Activated CD4-positive, alpha-beta T cell treated with anti-CD3 and anti-CD28 coated beads for 48 hours (primary cell): Measurements from ENCODE around the gene MPZL2.
A peak's percentile ranks its signal among the peaks of the same experiment; 100 is the strongest.

Experiments
- DNase-seq: peaks from one replicate; pipeline ENCODE4 v3.0.0-alpha.2; 2020

Gene MPZL2

GRCh38 chr11:118283037-118283636, 19.0 kb upstream of the MPZL2 start:
- no peak for DNase-seq

GRCh38 chr11:118282606-118283005, 18.5 kb upstream of the MPZL2 start:
- no peak for DNase-seq

GRCh38 chr11:118281284-118281683, 17.2 kb upstream of the MPZL2 start:
- DNase-seq = peak; percentile 40

- peak; percentile 18 for DNase-seq
Observed at GRCh38 chr11:118277312-118277711, 13.2 kb upstream of the MPZL2 start.

DNA sequence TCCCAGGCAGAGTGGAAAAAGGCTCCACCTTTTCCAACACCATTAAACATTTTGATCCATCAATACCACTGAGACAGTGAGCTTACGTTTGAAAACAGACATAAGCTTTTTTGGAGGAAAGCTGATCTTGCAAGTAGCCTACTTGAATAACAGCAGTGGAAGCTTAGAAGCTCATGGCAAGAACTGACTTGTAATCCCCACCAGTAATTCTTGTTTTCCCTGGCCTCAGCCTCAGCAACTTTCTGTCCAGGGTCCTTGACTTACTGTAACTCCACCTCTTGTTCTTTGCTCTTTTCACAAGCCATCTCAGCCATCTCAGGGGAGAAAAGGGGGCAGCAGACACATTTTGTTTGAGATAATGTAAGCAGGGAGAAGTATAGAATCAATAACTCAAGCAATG, 12.3 kb upstream of the MPZL2 start:
- no peak for DNase-seq

DNA sequence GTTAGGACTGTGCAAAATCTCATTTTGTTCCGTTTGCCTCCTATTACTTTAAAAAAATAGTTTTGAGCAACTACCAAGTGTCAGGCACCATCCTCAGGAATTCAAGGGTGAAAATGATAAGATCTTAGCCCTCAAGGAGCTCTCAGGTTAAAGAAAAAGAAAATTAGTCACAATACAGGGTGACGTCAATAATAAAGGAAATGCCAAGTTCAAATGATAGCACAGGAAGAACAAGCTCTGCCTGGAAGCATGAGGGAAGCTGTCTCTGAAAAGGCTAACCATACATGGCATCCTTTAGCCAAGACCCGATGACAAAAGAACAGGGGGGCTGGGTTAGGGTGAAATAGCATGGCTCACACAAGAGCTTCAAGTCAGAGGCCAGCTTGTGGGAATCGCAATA, 11.1 kb upstream of the MPZL2 start:
- no peak for DNase-seq

GRCh38 chr11:118274186-118274585, 10.1 kb upstream of the MPZL2 start:
- no peak for DNase-seq

- no peak for DNase-seq
Observed at GRCh38 chr11:118272001-118272400, 7.9 kb upstream of the MPZL2 start.

DNA sequence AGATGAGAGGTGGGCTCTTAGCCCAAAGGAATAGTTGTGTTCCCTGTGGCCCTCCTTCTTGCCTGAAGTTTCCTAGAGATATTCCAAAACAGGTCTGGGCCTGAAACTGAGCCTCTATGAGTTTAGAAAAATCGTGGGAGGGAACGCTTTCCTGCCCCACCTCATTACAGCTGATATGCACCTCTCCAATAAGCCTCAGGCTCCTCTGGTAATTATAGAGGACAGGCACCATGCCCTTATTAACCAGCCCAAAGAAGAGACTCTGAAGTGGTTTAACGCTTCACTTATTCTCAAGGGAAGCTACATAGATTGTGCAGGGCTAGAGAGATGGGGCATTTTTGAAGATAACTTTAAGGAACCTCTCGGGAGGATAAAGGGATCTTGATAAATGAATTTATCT, 3.4 kb upstream of the MPZL2 start:
- DNase-seq = no peak

DNA sequence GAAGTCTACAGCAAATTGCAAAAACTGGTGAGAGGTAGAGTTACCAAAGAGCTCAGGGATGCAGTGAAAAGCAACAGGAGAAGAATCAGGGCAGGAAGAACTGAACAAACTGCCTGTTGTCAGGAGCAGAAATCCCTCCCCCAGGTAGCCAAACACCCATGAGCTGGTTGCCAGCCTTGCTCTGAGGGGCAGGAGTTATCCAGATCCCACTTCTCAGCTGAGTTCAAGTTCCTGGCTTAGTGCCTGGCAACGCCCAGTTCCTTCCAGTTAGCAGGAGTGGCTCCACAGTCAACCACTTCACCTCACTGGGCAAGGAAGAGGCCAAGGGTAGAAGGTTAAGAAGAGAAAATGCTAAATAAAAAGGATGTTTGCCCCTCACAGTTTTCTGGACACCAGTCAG, 1.9 kb upstream of the MPZL2 start:
- no peak for DNase-seq

DNA sequence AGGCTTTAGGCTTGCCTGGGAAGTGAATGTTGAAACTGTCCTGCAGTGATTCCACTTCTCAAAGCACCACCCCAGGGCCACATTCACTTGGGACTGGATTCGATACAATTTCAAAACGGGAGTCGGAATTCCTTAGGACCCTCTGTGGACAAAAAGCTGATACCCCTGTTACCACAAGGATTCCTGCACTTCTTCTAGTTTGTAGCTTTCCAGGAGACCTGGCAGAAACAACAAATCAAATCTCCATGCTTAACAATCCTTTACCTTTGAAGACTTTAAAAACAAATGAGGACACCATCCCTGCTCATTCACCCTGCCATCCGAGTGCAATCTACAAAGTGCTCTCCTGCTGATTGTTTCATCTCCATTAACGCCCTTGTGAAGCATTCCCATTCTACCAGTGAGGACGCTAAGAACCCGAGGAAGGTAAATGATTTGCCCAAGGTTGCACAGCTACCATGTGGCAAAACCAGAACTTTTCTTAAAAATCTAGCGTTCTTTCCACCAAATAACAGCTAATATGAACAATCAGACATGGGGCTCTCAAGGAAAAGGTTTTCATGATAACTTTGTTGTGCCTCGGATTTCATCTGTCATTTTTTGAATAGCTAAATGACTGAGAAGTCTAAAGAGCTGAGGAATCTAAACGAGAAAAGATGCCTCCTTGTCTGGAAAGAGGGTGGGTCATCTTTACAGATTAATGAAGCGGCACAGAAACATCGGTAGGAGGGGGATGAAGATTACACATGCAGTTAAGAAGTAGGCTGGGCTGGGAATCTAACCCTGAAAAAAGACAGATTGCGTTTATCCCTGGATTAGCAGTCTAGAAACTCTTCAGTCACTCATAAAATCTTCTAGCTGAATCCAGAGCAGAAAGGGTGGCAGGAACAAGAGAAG, 720 bp upstream of the MPZL2 start:
- DNase-seq = no peak

DNA sequence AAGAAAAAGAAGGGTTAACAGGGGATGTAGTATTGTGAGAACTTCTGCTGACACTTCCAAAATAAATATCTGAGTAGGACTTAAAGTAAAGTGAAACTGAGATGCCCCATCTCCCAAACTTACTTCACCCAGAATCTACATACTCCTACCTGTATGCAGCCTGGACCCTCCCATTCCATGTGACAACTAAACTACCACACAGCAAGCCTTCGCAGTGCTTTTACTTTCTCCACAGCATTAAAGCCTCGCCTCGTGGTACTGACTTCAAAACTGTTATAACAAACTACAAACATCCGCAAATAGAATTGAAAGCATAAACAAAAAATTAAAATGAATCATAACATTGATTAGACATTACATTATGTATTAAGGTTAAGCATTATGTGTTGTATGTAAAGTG, 985 bp downstream of the MPZL2 start:
- DNase-seq = no peak

GRCh38 chr11:118260353-118260752, 3.7 kb downstream of the MPZL2 start:
- DNase-seq = no peak

GRCh38 chr11:118259138-118259537, 5.0 kb downstream of the MPZL2 start:
- DNase-seq = no peak

GRCh38 chr11:118258410-118258809, 5.7 kb downstream of the MPZL2 start:
- peak; percentile 30 for DNase-seq

DNA sequence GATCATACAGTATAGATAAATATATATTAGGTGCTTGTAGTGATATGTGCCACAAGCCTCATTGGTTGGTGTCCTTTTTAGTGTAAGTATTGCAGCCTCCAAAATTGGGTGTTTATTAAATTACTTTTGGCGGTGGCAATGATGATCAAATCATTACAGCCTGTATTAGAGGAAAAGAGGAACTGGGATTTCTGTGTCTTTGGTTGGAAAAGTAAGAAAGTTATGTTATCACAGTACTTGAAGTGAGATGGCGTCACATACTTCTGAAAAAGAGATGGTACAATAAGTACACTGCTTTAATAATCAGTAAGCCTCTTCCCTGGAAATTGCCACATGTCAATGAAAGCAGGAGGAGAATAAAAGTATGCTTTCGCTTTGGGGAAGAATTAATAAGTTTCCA, 11.4 kb downstream of the MPZL2 start:
- DNase-seq = no peak

GRCh38 chr11:118251858-118252652, 12.0 kb downstream of the MPZL2 start, which contains the start of gene MPZL3:
TSS of gene MPZL3 (minus strand) at chr11:118252365. CDS start at chr11:118252294, 71 bp downstream.
- DNase-seq = peak; percentile 86

DNA sequence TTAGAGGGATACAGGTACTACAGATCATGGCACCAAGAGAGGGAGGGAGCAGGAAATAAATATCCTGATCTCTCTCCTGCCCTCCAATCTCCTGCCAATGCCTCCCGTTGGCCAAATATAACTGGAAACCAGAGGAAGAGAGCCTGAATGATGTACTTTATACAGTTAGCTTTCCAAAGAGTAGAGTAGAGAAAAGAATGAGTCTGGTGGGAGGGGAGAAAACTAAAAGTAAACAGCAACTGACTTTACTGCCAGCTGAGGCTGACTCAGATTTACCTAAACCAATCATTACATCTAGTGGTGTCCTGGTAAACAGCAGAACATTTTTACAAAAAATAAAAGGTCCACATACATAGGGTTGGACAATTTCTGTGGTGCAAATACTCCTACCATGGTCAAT, 17.1 kb downstream of the MPZL2 start:
- no peak for DNase-seq

DNA sequence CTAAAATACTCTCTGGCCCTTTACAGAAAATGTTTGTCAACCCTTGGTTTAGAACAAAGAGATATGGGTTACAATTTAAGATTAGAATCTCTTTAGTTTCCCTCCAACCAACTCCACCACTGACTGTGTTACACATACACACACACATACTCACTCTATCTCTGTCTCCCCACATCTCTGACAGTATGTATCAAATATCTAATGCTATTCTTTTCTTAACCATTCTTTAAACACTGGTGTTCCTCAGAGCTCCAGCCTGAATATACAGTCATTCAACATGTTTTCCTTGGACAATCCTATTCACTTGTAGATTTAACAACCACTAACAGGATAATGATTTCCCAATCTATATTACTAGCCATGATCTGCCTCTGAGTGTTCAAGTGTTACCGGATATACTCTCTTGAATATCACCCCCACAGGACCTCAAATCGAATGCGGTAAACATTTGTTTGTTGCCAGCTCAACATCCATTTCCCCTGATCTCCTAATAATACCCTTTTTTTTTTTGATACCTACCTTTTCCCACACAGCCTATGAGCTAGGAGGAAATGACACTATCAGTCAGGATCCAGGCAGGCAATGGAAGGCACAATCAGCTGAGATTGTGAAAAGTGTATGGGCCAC, 18.0 kb downstream of the MPZL2 start:
- no peak for DNase-seq

- DNase-seq = no peak
Observed at GRCh38 chr11:118243993-118244762, 19.9 kb downstream of the MPZL2 start.

GRCh38 chr11:118243161-118243560, 20.9 kb downstream of the MPZL2 start:
- no peak for DNase-seq

DNA sequence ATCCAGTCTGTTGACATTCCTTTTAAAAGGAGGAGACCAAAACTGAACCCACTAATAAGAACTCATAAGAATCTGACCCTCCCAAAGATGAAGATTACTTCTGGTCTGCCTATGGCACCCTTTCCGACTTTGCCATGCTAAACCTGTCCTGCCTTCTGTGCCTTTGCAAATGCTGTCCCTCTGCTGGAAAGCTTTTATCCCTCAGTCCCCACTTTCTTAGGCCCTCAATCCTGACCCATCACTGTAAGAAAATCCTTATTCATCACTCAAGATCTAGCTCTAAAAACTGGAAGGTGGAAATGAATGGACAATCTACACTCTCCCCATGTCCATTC, 22.4 kb downstream of the MPZL2 start:
- DNase-seq = no peak
